HG03354 (cell line): ENCODE data around the gene CLDN6.
"Not testable (repeated sequence)": the region's sequence is repeated elsewhere in the genome, so short reads cannot be mapped to it uniquely, and the experiment has no call there.

Experiments used
- ATAC-seq: cut with Tn5 transposase; IDR thresholded peaks from one replicate; pipeline ENCODE4 v1.9.1; 2021; ENCODE audit warnings: mild to moderate bottlenecking; ENCODE audit not compliant: unreplicated experiment, poor library complexity, severe bottlenecking

CLDN6 gene

GRCh38 chr16:3017794-3018506, at the start of gene CLDN6:
CLDN6 (minus strand) TSS chr16:3018183; CDS start chr16:3016021, 2,162 bp downstream.
- ATAC-seq: no peak

GRCh38 chr16:3066440-3066748, 48.4 kb upstream of the CLDN6 start:
- ATAC-seq: no peak

GRCh38 chr16:3065742-3066439, 47.9 kb upstream of the CLDN6 start:
- ATAC-seq: no peak

GRCh38 chr16:3065069-3065741, 47.2 kb upstream of the CLDN6 start, which contains the start of gene IL32:
IL32 (plus strand) TSS chr16:3065640; CDS start chr16:3065812, 172 bp downstream.
- no peak for ATAC-seq

GRCh38 chr16:3063625-3064386, 45.8 kb upstream of the CLDN6 start:
- ATAC-seq: no peak

GRCh38 chr16:3062553-3062952, 44.6 kb upstream of the CLDN6 start:
- no peak for ATAC-seq

- ATAC-seq: no peak
Measured at GRCh38 chr16:3060339-3061127, 42.5 kb upstream of the CLDN6 start.

GRCh38 chr16:3059723-3060242, 41.8 kb upstream of the CLDN6 start:
- ATAC-seq: no peak

- ATAC-seq: peak; percentile 87
Measured at GRCh38 chr16:3059041-3059722, 41.2 kb upstream of the CLDN6 start.

GRCh38 chr16:3058139-3059030, 40.4 kb upstream of the CLDN6 start:
- ATAC-seq: peak; percentile 31

- no peak for ATAC-seq
Measured at GRCh38 chr16:3057181-3058138, 39.5 kb upstream of the CLDN6 start.

GRCh38 chr16:3056336-3057180, 38.6 kb upstream of the CLDN6 start:
- no peak for ATAC-seq

GRCh38 chr16:3055734-3056115, 37.7 kb upstream of the CLDN6 start:
- not testable (repeated sequence) for ATAC-seq

- no peak for ATAC-seq
Measured at GRCh38 chr16:3054965-3055733, 37.2 kb upstream of the CLDN6 start.

- ATAC-seq: not testable (repeated sequence)
Measured at GRCh38 chr16:3053330-3053710, 35.3 kb upstream of the CLDN6 start.
